Lower leg skin (tissue), 4 donors: ENCODE data around the gene MELK. TPM values are rescaled to one million over a fixed set of nuclear protein-coding genes. Genes with fewer than 3 reads are reported as not detected.

ENCODE experiments used
- DNase-seq, 2 donors: peaks; one replicate each; pipeline ENCODE4 v3.0.0-alpha.2; 2019; ENCODE audit warnings: low spot score in 2 of 2
- H3K4me3 ChIP-seq: fragments of 200-600 bp; sonication (generic); 2 replicates; pipeline ENCODE4 v1.5.1; 2017; ENCODE audit warnings: mild to moderate bottlenecking, low read depth; ENCODE audit not compliant: poor library complexity, severe bottlenecking
- POLR2A ChIP-seq, 2 donors: fragments of 450-650 bp; IDR thresholded peaks; one replicate each; pipeline ENCODE4 v1.6.1; 2016 to 2017; ENCODE audit warnings: antibody characterized with exemption in 2 of 2, mild to moderate bottlenecking in 1 of 2, moderate library complexity in 1 of 2
- WGBS, 2 donors: methylation state at CpG; one replicate each; pipeline ENCODE4 v1.1.5; 2018; 5-methylcytosine and 5-hydroxymethylcytosine counted together
- intact Hi-C: fragments of 100-400 bp; cut with DNase I; formaldehyde crosslinking; loops from one replicate; pipeline ENCODE4 v1.15.0; 2023; ENCODE audit warnings: low total_unique reads
- total RNA-seq, 4 donors: library from RNA; depleted of rRNA; stranded (reverse); fragments of >200 nt; gene quantifications; one replicate each; pipeline ENCODE4 v1.1.0, GENCODE V29; 2016
- TF ChIP-seq, protein P1 (sequence below), 3 donors: fragments of 450-650 bp; IDR thresholded peaks; one replicate each; pipeline ENCODE4 v1.5.1; 2016; ENCODE audit warnings: antibody characterized with exemption in 3 of 3, mild to moderate bottlenecking in 3 of 3, moderate library complexity in 2 of 3

Gene MELK
- total RNA-seq, 4 donors from 2014 or later, result 0.47 to 3.2 (median 2.2) TPM

GRCh38 chr9:36691671-36692070 lies 119.0 kb downstream of the MELK start:
- no peak for DNase-seq
- intact Hi-C loops, result no loop called here
- TF ChIP-seq POLR2A (IDR thresholded peaks at IDR 0.05), result no peak
- TF ChIP-seq, protein P1, sequence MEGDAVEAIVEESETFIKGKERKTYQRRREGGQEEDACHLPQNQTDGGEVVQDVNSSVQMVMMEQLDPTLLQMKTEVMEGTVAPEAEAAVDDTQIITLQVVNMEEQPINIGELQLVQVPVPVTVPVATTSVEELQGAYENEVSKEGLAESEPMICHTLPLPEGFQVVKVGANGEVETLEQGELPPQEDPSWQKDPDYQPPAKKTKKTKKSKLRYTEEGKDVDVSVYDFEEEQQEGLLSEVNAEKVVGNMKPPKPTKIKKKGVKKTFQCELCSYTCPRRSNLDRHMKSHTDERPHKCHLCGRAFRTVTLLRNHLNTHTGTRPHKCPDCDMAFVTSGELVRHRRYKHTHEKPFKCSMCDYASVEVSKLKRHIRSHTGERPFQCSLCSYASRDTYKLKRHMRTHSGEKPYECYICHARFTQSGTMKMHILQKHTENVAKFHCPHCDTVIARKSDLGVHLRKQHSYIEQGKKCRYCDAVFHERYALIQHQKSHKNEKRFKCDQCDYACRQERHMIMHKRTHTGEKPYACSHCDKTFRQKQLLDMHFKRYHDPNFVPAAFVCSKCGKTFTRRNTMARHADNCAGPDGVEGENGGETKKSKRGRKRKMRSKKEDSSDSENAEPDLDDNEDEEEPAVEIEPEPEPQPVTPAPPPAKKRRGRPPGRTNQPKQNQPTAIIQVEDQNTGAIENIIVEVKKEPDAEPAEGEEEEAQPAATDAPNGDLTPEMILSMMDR (IDR thresholded peaks at IDR 0.05), result no peak
- no peak overlapping the region for H3K4me3 ChIP-seq

DNA sequence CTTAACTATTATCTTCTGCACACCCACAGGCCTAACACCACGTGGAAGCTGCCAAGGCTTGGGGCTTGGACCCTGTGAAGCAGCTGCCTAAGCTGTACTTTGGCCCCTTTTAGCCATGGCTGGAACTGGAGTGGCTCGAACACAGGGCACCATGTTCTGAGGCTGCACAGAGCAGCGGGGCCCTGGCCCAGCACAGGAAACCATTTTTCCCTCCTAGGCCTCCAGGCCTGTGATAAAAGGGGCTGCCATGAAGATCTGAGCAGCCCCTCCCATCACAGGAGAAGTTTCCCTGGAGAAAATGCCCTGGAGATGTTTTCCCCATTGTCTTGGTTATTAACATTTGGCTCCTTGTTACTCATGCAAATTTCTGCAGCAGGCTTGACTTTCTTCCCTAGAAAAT lies 126.3 kb downstream of the MELK start:
- intact Hi-C loops, result no loop called here
- no peak for DNase-seq
- TF ChIP-seq, protein P1 (IDR thresholded peaks at IDR 0.05), result no peak
- no peak for TF ChIP-seq POLR2A (IDR thresholded peaks at IDR 0.05)
- no peak overlapping the region for H3K4me3 ChIP-seq
- 54 to 64% methylated on average over 2 to 3 of the region's 3 CpGs for WGBS, 2 donors

GRCh38 chr9:36704148-36704547 lies 131.5 kb downstream of the MELK start:
- no peak for TF ChIP-seq POLR2A (IDR thresholded peaks at IDR 0.05)
- TF ChIP-seq, protein P1 (IDR thresholded peaks at IDR 0.05), result no peak
- no peak overlapping the region for H3K4me3 ChIP-seq
- no peak for DNase-seq
- intact Hi-C loops, result no loop called here

GRCh38 chr9:36713515-36714490 lies 141.1 kb downstream of the MELK start:
- no peak for DNase-seq
- no peak overlapping the region for H3K4me3 ChIP-seq
- intact Hi-C loops, result no loop called here
- 90 to 93% methylated on average over 29 of the region's 29 CpGs for WGBS, 2 donors
- TF ChIP-seq, protein P1 (IDR thresholded peaks at IDR 0.05), result no peak
- no peak for TF ChIP-seq POLR2A (IDR thresholded peaks at IDR 0.05)

DNA sequence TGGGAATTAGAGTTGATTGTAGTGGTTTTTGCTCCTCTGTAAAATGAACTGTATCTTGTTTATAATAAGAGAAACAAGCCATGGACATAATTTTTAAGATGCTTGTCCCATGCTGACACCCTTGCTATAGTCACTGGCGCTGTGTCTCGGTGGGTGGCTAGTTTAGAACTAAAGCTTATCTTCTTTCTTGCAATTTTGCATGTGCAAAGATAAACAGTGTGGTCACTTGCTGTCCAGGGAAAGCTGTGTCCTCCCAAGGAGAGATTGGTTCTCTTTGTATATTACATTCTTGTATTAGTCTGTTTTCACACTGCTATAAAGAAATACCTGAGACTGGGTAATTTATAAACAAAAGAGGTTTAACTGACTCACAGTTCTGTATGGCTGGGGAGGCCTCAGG lies 143.8 kb downstream of the MELK start:
- no peak for DNase-seq
- TF ChIP-seq POLR2A (IDR thresholded peaks at IDR 0.05), result no peak
- WGBS, 2 donors, result 88 to 91% methylated on average over 2 of the region's 2 CpGs
- intact Hi-C loops, result no loop called here
- no peak overlapping the region for H3K4me3 ChIP-seq

DNA sequence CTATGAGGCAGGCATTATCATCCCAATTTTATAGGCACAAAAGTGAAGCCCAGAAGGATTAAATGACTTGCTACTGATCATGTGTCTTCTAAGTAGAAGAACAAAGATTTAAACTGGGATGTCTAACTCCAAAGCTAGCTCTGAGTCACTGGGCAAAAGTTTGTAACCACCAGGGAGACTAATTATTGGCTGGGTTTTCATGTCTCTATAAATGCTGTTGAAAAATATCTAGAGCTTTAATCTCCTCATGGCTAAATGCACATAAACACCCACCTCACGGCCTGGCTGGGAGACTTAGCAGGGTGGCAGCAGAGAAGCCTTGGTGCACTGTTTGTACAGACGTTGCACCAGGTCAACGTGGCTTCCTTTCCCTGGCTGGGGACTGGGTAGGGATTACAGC lies 144.6 kb downstream of the MELK start:
- intact Hi-C loops, result no loop called here
- WGBS, 2 donors, result 70 to 72% methylated on average over 3 of the region's 3 CpGs
- TF ChIP-seq POLR2A (IDR thresholded peaks at IDR 0.05), result no peak
- TF ChIP-seq, protein P1 (IDR thresholded peaks at IDR 0.05), result no peak
- no peak overlapping the region for H3K4me3 ChIP-seq
- peak in 1 of 2 donors; percentile 10 for DNase-seq
